K562 (cell line): ENCODE data around the gene TERB1. TPM values are rescaled to one million over a fixed set of nuclear protein-coding genes. Genes with fewer than 3 reads are reported as not detected.

Experiments
- ATAC-seq: fragments of 200-7000 bp; cut with Tn5 transposase; 3 replicates; pipeline ENCODE4 v1.9.1; 2020; ENCODE audit warnings: moderate library complexity
- BruUV-seq: library from RNA; stranded (reverse); fragments of 400-500 nt; replicated peaks from 2 replicates; lab custom pipeline; 2021; lab: Mats Ljungman, UMichigan
- CTCF ChIA-PET: fragments of 300-600 bp; formaldehyde crosslinking; extraction: SDS; loops from one replicate; lab custom pipeline; 2021; ENCODE audit warnings: low intra/inter-chr PET ratio; lab: Yijun Ruan, JAX
- POLR2A ChIA-PET: fragments of 300-600, 350-650 bp; sonication (Branson Sonifier 250); formaldehyde crosslinking; extraction: SDS; loops from one replicate; lab custom pipeline; 2021; ENCODE audit warnings: antibody characterized with exemption, inconsistent platforms; lab: Yijun Ruan, JAX
- DNase-seq, 4 experiments: peaks; one replicate each; pipeline versions ENCODE4 v3.0.0 to v3.0.0-alpha.2; 2011 to 2018; ENCODE audit warnings: low spot score in 3 of 4, mixed read lengths in 3 of 4; ENCODE audit errors: extremely low read depth in 1 of 4
- FAIRE-seq: peaks from 2 replicates; lab custom pipeline; 2011; peaks lifted over from hg19 to GRCh38; lab: Jason Lieb, UNC
- H2AFZ ChIP-seq: 2 replicates; pipeline ENCODE4 v1.6.0; 2011; ENCODE audit warnings: low read depth, low read length, control low read depth, inconsistent platforms
- H3K27ac ChIP-seq: fragments of 200-600 bp; 3 replicates; pipeline ENCODE4 v1.8.0; 2011; ENCODE audit warnings: low read depth, mild to moderate bottlenecking, control low read depth, inconsistent platforms, low read length, moderate library complexity, mixed read lengths; ENCODE audit errors: extremely low read depth
- H3K27me3 ChIP-seq, 2 experiments: fragments of 300-600 bp in 1 of 2; 2 replicates in 1 of 2; 3 replicates in 1 of 2; pipeline versions ENCODE4 v1.6.0 to v1.8.0; 2011; ENCODE audit warnings: inconsistent platforms in 2 of 2, low read length in 2 of 2, mild to moderate bottlenecking in 1 of 2, mixed read lengths in 1 of 2, moderate library complexity in 1 of 2; ENCODE audit not compliant: control insufficient read depth in 2 of 2, insufficient read depth in 2 of 2
- H3K36me3 ChIP-seq: fragments of 300-600 bp; 3 replicates; pipeline ENCODE4 v1.8.0; 2011; ENCODE audit warnings: mild to moderate bottlenecking, low read length, inconsistent platforms; ENCODE audit not compliant: control insufficient read depth, insufficient read depth
- H3K4me1 ChIP-seq, 2 experiments: fragments of 200-600 bp in 1 of 2; replicated peaks in 1 of 2; 2 replicates in 1 of 2; 3 replicates in 1 of 2; pipeline versions ENCODE4 v1.5.1 to v1.8.0; 2011; ENCODE audit warnings: inconsistent platforms in 2 of 2, low read length in 2 of 2, mild to moderate bottlenecking in 1 of 2, mixed read lengths in 1 of 2, moderate library complexity in 1 of 2; ENCODE audit not compliant: control insufficient read depth in 2 of 2, insufficient read depth in 2 of 2
- H3K4me2 ChIP-seq: 2 replicates; pipeline ENCODE4 v1.6.1; 2011; ENCODE audit warnings: low read length, control low read depth, inconsistent platforms, mixed read lengths; ENCODE audit not compliant: insufficient read depth
- H3K4me3 ChIP-seq: fragments of 200-600 bp; sonication (generic), shearing (Covaris generic); 2 replicates; pipeline ENCODE4 v1.5.1; 2016; ENCODE audit warnings: control low read depth, inconsistent platforms
- H3K79me2 ChIP-seq: fragments of 200-600 bp; 3 replicates; pipeline ENCODE4 v1.8.0; 2011; ENCODE audit warnings: low read length, inconsistent platforms; ENCODE audit not compliant: control insufficient read depth, insufficient read depth
- H3K9ac ChIP-seq, 2 experiments: 2 replicates each; pipeline versions ENCODE4 v1.6.0 to v1.6.1; 2011; ENCODE audit warnings: low read depth in 2 of 2, low read length in 2 of 2, control low read depth in 1 of 2, inconsistent platforms in 1 of 2, mild to moderate bottlenecking in 1 of 2, mixed read lengths in 1 of 2; ENCODE audit not compliant: insufficient read depth in 1 of 2
- H3K9me1 ChIP-seq: one replicate; pipeline ENCODE4 v1.6.0; 2011; ENCODE audit warnings: inconsistent platforms, mild to moderate bottlenecking, low read length, moderate library complexity; ENCODE audit not compliant: control insufficient read depth, insufficient read depth
- H3K9me3 ChIP-seq: replicated peaks from 2 replicates; pipeline ENCODE4 v1.5.1; 2011; ENCODE audit warnings: low read depth, low read length, inconsistent platforms; ENCODE audit not compliant: control insufficient read depth, insufficient read depth
- H4K20me1 ChIP-seq: replicated peaks from 2 replicates; pipeline ENCODE4 v1.6.1; 2011; ENCODE audit warnings: low read length, inconsistent platforms, mixed read lengths; ENCODE audit not compliant: control insufficient read depth, insufficient read depth
- ARID1B ChIP-seq: fragments of 450-650 bp; IDR thresholded peaks from 2 replicates; pipeline ENCODE4 v1.6.1; 2016; ENCODE audit warnings: antibody characterized with exemption, mild to moderate bottlenecking, inconsistent platforms
- C11orf30 ChIP-seq: fragments of 450-650 bp; IDR thresholded peaks from 2 replicates; pipeline ENCODE4 v1.6.1; 2016; ENCODE audit warnings: low read depth, mild to moderate bottlenecking
- EHMT2 ChIP-seq: fragments of 450-650 bp; IDR thresholded peaks from 2 replicates; pipeline ENCODE4 v1.6.1; 2018; ENCODE audit warnings: antibody characterized with exemption
- ETS1 ChIP-seq: conservative IDR thresholded peaks from 2 replicates; pipeline ENCODE4 v1.6.1; 2011; ENCODE audit warnings: low read depth, mild to moderate bottlenecking, low read length; ENCODE audit not compliant: control insufficient read depth
- EWSR1 ChIP-seq: fragments of 450-650 bp; IDR thresholded peaks from 2 replicates; pipeline ENCODE4 v1.6.1; 2018; ENCODE audit warnings: borderline replicate concordance, mild to moderate bottlenecking, low read depth, moderate library complexity; ENCODE audit not compliant: partially characterized antibody
- HNRNPK ChIP-seq: fragments of 200-400 bp; formaldehyde crosslinking; IDR thresholded peaks from one replicate; pipeline ENCODE4 v1.6.1; 2018; ENCODE audit warnings: mild to moderate bottlenecking, low read depth, low read length; ENCODE audit not compliant: poor library complexity, severe bottlenecking
- POLR2B ChIP-seq: fragments of 450-650 bp; IDR thresholded peaks from 2 replicates; pipeline ENCODE4 v1.6.1; 2018; ENCODE audit warnings: low read depth; ENCODE audit not compliant: partially characterized antibody
- POLR2G ChIP-seq: fragments of 200-400 bp; formaldehyde crosslinking; IDR thresholded peaks from 2 replicates; pipeline ENCODE4 v1.6.1; 2017; ENCODE audit warnings: low read depth, mild to moderate bottlenecking, antibody characterized with exemption, low read length, moderate library complexity
- SMARCE1 ChIP-seq: fragments of 450-650 bp; IDR thresholded peaks from 2 replicates; pipeline ENCODE4 v1.7.1; 2016; ENCODE audit warnings: mild to moderate bottlenecking
- TCF3 ChIP-seq: sonication (generic); formaldehyde crosslinking; IDR thresholded peaks from 2 replicates; pipeline ENCODE4 v1.4.0; 2020; ENCODE audit warnings: mild to moderate bottlenecking, missing genetic modification reagents
- ZC3H8 ChIP-seq: fragments of 450-650 bp; IDR thresholded peaks from 2 replicates; pipeline ENCODE4 v1.6.1; 2017
- ZNF316 ChIP-seq: fragments of 450-650 bp; IDR thresholded peaks from 2 replicates; pipeline ENCODE4 v1.6.1; 2016
- ZNF75A ChIP-seq: fragments of 450-650 bp; formaldehyde crosslinking; IDR thresholded peaks from 2 replicates; pipeline ENCODE4 v1.4.0; 2020; ENCODE audit warnings: mild to moderate bottlenecking
- WGBS: fragments of 100-300 bp; shearing (Covaris generic); methylation state at CpG from one replicate; pipeline ENCODE4 v1.1.6; 2016; ENCODE audit warnings: low coverage, mixed read lengths; ENCODE audit not compliant: insufficient coverage; ENCODE audit errors: missing lambda C conversion rate; 5-methylcytosine and 5-hydroxymethylcytosine counted together
- in situ Hi-C: fragments of 300-500 bp; cut with MboI; formaldehyde crosslinking; loops from 4 replicates; pipeline ENCODE4 v1.15.0; 2018; ENCODE audit warnings: inconsistent platforms, mixed read lengths
- intact Hi-C: fragments of 100-400 bp; cut with micrococcal nuclease; formaldehyde crosslinking; loops from 2 replicates; pipeline ENCODE4 v1.14.2; 2022
- polyA plus RNA-seq, 8 experiments: library from polyadenylated mRNA; depleted of rRNA in 4 of 8; stranded (reverse) in 5 of 8; unstranded in 3 of 8; fragments of >200 nt; fragmentation: Nextera tagmentation in 2 of 8; fragmentation: Illumina TruSeq in 1 of 8; extraction: Ambion mirVana in 2 of 8; extraction: Trizol in 1 of 8; gene quantifications; 2 replicates each; pipeline versions ENCODE4 v1.2.1 to v1.2.3, GENCODE V29; 2011 to 2014; ENCODE audit warnings: inconsistent platforms in 1 of 8, missing spikeins in 1 of 8
- total RNA-seq, 7 experiments: library from RNA; depleted of rRNA in 6 of 7; stranded (reverse); fragments of >200 nt in 6 of 7; fragmentation: Illumina TruSeq in 2 of 7; extraction: Trizol in 2 of 7; gene quantifications; 2 replicates each; pipeline versions ENCODE4 v1.2.1 to v1.2.3, GENCODE V29; 2011 to 2021; ENCODE audit warnings: low replicate concordance in 1 of 7

TERB1 gene
- total and polyA plus RNA-seq, 9 of the 15 experiments (the other 6 are each of a cell fraction or from before 2014, with no cell fraction given): not detected

- H3K9me1 ChIP-seq: no peaks in the 10 kb centered on the region
- H3K79me2 ChIP-seq: no peaks in the 10 kb centered on the region
- H4K20me1 ChIP-seq: no peaks in the 10 kb centered on the region
- ATAC-seq: no peak
- in situ Hi-C loops (no loop called here), intact Hi-C loops (no loop called here)
- ChIA-PET CTCF (no interaction called here), POLR2A (interaction anchor here (0.7 kb wide), 1 partner anchor 182 kb away, joined by 3 read pairs; no protein-coding TSS in a partner anchor)
- H3K36me3 ChIP-seq: no peaks in the 10 kb centered on the region
- H2AFZ ChIP-seq: no peak overlapping the region
- FAIRE-seq: no peak
- no TSS peak for BruUV-seq
- H3K27ac ChIP-seq: no peak overlapping the region
- no peaks in the 10 kb centered on the region for H3K4me1 ChIP-seq
- H3K9me3 ChIP-seq: no peaks in the 10 kb centered on the region
- no peak overlapping the region for H3K4me3 ChIP-seq
- no peak overlapping the region for H3K9ac ChIP-seq
- no peak overlapping the region for H3K4me2 ChIP-seq
- DNase-seq: no peak
- no peaks in the 10 kb centered on the region; a peak in 3 of 5 replicates for H3K27me3 ChIP-seq
- TF ChIP-seq ZNF316 (peak; percentile 56), TCF3 (CRISPR knock-in tag) (no peak), C11orf30 (peak; percentile 53; the same call in 1 of the 2 replicates)
- WGBS: 38% methylated on average over 2 of the region's 2 CpGs
These were observed 14.0 kb downstream of the TERB1 start for GRCh38 chr16:66787427-66787826.

GRCh38 chr16:66786551-66786950 is 14.8 kb downstream of the TERB1 start:
- in situ Hi-C loops (no loop called here), intact Hi-C loops (no loop called here)
- ChIA-PET POLR2A (no interaction called here), CTCF (no interaction called here)
- TF ChIP-seq SMARCE1 (no peak), EHMT2 (no peak), TCF3 (CRISPR knock-in tag) (no peak), POLR2G (no peak), ZNF75A (CRISPR knock-in tag) (no peak), ARID1B (no peak), HNRNPK (no peak), ETS1 (no peak), ZC3H8 (no peak), POLR2B (no peak), EWSR1 (no peak)
- no peaks in the 10 kb centered on the region for H3K4me1 ChIP-seq
- no peak overlapping the region for H2AFZ ChIP-seq
- no peak overlapping the region for H3K27ac ChIP-seq
- H3K9me1 ChIP-seq: no peaks in the 10 kb centered on the region
- no peak overlapping the region for H3K9ac ChIP-seq
- no peaks in the 10 kb centered on the region; a peak in 2 of 5 replicates for H3K27me3 ChIP-seq
- BruUV-seq: no TSS peak
- WGBS: 62% methylated on average over 3 of the region's 3 CpGs
- H3K4me2 ChIP-seq: no peak overlapping the region
- no peaks in the 10 kb centered on the region for H3K9me3 ChIP-seq
- DNase-seq (no peak), ATAC-seq (no peak), FAIRE-seq (no peak)
- H3K4me3 ChIP-seq: no peak overlapping the region
- no peaks in the 10 kb centered on the region for H4K20me1 ChIP-seq
- H3K79me2 ChIP-seq: no peaks in the 10 kb centered on the region
- no peaks in the 10 kb centered on the region for H3K36me3 ChIP-seq
